GM18951 (cell line): ENCODE results near the gene LYPD6.

Source experiments
- POLR2A ChIP-seq: IDR thresholded peaks from 4 replicates; pipeline ENCODE4 v1.6.1; 2011; ENCODE audit warnings: mild to moderate bottlenecking; ENCODE audit not compliant: insufficient read length, insufficient read depth; ENCODE audit errors: extremely low read depth
- in situ Hi-C: fragments of 300-500 bp; cut with MboI; formaldehyde crosslinking; loops from one replicate; pipeline ENCODE4 v1.12.0; 2022; ENCODE audit warnings: low sequenced_read_pairs, mixed read lengths, inconsistent platforms; ENCODE audit not compliant: unreplicated experiment

LYPD6 gene

DNA sequence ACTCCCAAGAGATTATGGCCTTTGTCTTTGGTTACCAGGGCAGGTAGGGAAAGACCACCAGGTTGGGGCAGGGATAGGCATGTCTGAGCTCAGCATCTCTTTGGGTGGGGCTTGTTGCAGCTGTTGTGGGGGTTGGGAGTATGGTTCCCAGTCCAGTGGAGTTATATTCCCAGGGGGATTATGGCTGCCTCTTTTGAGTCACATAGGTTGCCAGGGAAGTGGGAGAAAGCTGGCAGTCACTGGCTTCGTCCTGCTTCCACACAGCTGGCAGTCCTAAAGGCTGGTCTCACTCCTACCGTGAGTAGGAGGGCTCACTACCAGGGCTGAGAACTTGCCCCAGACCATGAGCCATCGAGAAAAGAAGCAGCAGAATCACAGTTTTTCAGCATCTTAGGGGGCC, 79.1 kb downstream of the LYPD6 start:
- no peak for TF ChIP-seq POLR2A
- in situ Hi-C loops, result no loop called here

DNA sequence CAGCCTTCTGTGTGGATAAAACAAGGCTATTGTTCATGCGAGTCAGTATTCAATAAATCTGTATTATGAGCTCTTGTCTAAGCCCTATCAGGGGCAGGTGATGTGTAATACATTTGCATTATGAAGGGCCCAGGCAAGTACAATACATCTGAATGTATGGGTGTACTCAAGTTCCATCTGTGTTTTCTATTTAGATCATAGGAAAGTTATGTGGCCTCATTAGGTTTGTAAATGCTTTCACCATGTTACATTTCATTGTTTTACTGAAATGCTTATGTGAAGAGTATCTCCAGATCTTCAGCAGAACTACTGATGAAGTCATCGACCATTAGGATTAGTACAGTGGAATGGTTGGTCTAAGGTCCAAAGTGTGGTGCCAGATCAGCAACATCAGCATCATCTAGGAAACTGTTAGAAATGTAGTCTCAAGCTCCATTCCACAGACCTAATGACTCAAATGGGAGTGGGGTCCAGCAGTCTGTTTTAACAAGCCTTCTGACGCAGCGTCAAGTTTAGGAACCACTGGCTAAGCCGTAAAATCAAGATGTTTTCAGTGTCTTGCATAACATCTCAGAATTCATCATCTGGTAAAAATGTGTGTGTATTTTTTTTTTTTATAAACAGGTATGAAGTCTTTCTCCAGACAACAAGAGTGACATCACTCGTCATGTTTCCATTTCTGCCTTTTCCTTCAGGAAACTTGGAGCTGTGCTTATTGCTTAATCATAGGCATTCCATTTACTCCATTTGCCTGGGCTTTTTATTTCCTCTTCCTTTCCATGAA, 80.5 kb downstream of the LYPD6 start:
- in situ Hi-C loops, result no loop called here
- no peak for TF ChIP-seq POLR2A

DNA sequence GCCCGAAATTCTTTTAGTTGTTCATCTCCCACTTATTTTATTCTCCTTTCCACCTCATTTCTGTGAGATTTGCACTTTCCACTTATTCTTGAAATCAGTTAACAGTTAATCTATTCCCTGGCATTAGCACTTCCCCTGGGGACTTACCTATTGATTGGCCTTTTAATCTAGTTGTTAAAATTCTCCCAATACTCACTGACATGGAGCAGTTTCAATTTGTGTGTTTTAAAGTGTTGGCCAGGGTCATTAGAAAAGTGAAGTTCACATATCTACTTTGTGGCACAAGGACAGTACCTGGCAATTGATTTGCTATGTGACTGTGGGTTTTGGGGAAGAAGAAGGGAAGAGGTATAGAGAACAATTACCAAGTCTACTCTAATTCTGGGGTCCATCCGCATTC, 83.1 kb downstream of the LYPD6 start:
- TF ChIP-seq POLR2A, result no peak

DNA sequence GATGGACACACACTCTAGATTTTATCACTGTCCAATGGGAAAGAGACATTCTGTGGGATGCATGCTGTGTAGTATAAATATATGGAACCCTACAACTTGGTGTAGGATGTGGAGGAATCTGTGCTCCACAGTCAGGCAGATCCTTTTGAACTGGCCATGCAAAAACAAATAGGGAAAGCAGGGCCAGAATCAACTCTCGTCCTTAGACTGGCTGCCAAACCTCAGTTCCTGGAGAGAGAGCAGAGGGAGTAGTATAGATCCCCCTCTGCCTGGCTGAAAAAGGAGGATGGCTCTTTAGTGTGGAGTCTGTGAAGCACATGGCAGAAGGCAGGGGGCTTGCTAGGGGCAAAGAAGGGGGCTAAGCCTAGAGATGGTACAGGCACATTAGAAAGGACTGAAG, 84.7 kb downstream of the LYPD6 start:
- in situ Hi-C loops, result no loop called here
- TF ChIP-seq POLR2A, result no peak

More for the DNA sequence above, 83.1 kb downstream of the LYPD6 start:
- in situ Hi-C loops, result no loop called here

DNA sequence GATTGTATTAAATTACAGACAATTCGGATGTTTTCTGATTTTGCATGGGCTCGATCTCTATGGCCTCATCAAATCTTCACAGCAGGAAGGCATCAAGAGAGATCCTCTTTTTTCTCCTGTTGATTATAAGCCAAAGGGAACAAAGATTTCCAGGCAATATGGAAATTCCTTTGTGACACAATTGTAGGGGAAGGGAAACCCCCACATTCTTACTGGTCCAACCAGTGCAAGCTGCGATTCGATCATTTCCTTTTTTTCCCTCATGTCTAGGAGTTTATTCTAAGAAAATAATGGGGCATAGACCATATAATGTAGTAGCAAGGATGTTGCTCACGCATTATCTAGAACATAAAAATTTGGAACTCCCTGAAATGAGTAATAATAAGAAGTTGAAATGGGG, 87.7 kb downstream of the LYPD6 start:
- no peak for TF ChIP-seq POLR2A
- in situ Hi-C loops, result no loop called here

GRCh38 chr2:149420053-149420963, 89.9 kb downstream of the LYPD6 start:
- in situ Hi-C loops, result no loop called here
- TF ChIP-seq POLR2A, result no peak

GRCh38 chr2:149421791-149422190, 91.4 kb downstream of the LYPD6 start:
- TF ChIP-seq POLR2A, result no peak
- in situ Hi-C loops, result no loop called here

- in situ Hi-C loops, result no loop called here
Measured at GRCh38 chr2:149422337-149422990, 92.1 kb downstream of the LYPD6 start.

GRCh38 chr2:149422991-149423338, 92.6 kb downstream of the LYPD6 start:
- in situ Hi-C loops, result no loop called here
- no peak for TF ChIP-seq POLR2A

More at GRCh38 chr2:149422337-149422990, 92.1 kb downstream of the LYPD6 start:
- no peak for TF ChIP-seq POLR2A

DNA sequence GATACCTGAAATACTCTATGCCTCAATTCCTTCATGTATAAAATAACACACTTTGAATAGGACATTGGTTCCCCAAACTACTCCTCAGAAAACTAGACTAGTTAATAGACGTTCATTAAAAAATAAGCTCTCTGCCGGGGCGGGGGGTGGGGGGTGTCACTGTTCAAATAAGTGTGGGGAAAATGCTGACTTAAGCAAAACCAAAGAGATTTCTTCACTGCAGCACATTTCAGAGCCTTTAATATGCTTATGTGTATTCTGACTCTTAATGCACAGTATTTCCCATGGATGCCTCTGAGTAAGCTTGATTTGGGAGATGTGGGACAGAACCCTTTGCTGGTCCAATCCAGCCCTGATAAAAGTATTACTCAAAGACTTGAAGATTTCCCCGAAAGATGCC, 93.2 kb downstream of the LYPD6 start:
- no peak for TF ChIP-seq POLR2A

GRCh38 chr2:149427387-149427786, 97.0 kb downstream of the LYPD6 start:
- in situ Hi-C loops, result no loop called here
- TF ChIP-seq POLR2A, result no peak

More for the DNA sequence above, 93.2 kb downstream of the LYPD6 start:
- in situ Hi-C loops, result no loop called here

DNA sequence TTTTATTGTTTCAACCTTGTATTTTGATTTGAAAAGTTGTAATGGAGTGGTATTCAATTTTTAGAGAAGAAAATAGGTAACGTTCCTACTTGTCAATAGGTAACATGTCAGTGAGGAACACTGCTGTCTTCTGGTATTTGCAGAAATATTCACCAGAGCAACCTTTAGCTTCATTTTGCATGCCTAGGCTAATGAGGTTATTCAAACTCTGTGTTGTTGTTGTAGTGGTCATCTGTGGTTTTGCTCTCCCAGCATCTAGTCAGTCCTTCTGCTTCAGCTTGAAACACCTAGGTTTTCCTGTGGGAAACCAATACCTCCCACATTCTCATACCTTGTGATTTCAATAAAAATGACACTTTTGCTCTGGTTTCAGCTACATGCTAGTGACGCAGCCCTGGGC, 98.4 kb downstream of the LYPD6 start:
- no peak for TF ChIP-seq POLR2A
- in situ Hi-C loops, result no loop called here
